Liver (tissue), 9 donors: ENCODE data around the gene SLC25A38. TPM values are rescaled to one million over a fixed set of nuclear protein-coding genes. Genes with fewer than 3 reads are reported as not detected.

ENCODE experiments used
- DNase-seq: peaks from one replicate; pipeline ENCODE4 v3.0.0-alpha.2; 2017; ENCODE audit warnings: low spot score
- H3K27ac ChIP-seq, 2 donors: one replicate each; pipeline ENCODE4 v1.7.0; 2013; ENCODE audit warnings: inconsistent platforms in 2 of 2, low read length in 2 of 2, control low read depth in 1 of 2, low read depth in 1 of 2, mild to moderate bottlenecking in 1 of 2
- H3K27me3 ChIP-seq, 4 donors: one replicate each; pipeline versions ENCODE4 v1.6.1 to v1.7.0; 2013; ENCODE audit warnings: low read length in 3 of 4, inconsistent platforms in 1 of 4, mild to moderate bottlenecking in 1 of 4, moderate library complexity in 1 of 4; ENCODE audit not compliant: control insufficient read depth in 4 of 4, insufficient read depth in 4 of 4
- H3K36me3 ChIP-seq, 4 donors: one replicate each; pipeline versions ENCODE4 v1.6.1 to v1.7.0; 2013; ENCODE audit warnings: low read length in 3 of 4, mild to moderate bottlenecking in 3 of 4, low read depth in 1 of 4, moderate library complexity in 1 of 4; ENCODE audit not compliant: control insufficient read depth in 4 of 4, insufficient read depth in 3 of 4
- H3K4me1 ChIP-seq, 4 donors: one replicate each; pipeline versions ENCODE4 v1.6.1 to v1.7.0; 2013; ENCODE audit warnings: low read length in 3 of 4, mild to moderate bottlenecking in 3 of 4, moderate library complexity in 1 of 4; ENCODE audit not compliant: control insufficient read depth in 4 of 4, insufficient read depth in 4 of 4
- H3K4me3 ChIP-seq, 3 donors: one replicate each; pipeline versions ENCODE4 v1.6.1 to v1.7.0; 2013; ENCODE audit warnings: low read length in 3 of 3, control low read depth in 1 of 3, low read depth in 1 of 3, mild to moderate bottlenecking in 1 of 3
- H3K9ac ChIP-seq, 2 donors: one replicate each; pipeline ENCODE4 v1.7.0; 2013; ENCODE audit warnings: low read length in 2 of 2, mild to moderate bottlenecking in 2 of 2, moderate library complexity in 2 of 2, control low read depth in 1 of 2, low read depth in 1 of 2
- H3K9me3 ChIP-seq, 4 donors: one replicate each; pipeline versions ENCODE4 v1.6.1 to v1.7.0; 2013; ENCODE audit warnings: low read length in 3 of 4; ENCODE audit not compliant: control insufficient read depth in 4 of 4
- EGR1 ChIP-seq, 2 donors: IDR thresholded peaks; 2 replicates each; pipeline ENCODE4 v1.6.1; 2016 to 2018; ENCODE audit warnings: antibody characterized with exemption in 2 of 2, low read depth in 2 of 2
- FOXA1 ChIP-seq: IDR thresholded peaks from 2 replicates; pipeline ENCODE4 v1.6.1; 2016; ENCODE audit warnings: antibody characterized with exemption
- FOXA2 ChIP-seq: IDR thresholded peaks from 2 replicates; pipeline ENCODE4 v1.6.1; 2016; ENCODE audit warnings: antibody characterized with exemption
- GABPA ChIP-seq, 2 donors: IDR thresholded peaks in 1 of 2; conservative IDR thresholded peaks in 1 of 2; 2 replicates each; pipeline ENCODE4 v1.6.1; 2016; ENCODE audit warnings: antibody characterized with exemption in 2 of 2, mild to moderate bottlenecking in 1 of 2, moderate library complexity in 1 of 2
- HNF4A ChIP-seq, 2 donors: conservative IDR thresholded peaks; 2 replicates each; pipeline ENCODE4 v1.6.1; 2016; ENCODE audit warnings: antibody characterized with exemption in 2 of 2, mild to moderate bottlenecking in 2 of 2
- HNF4G ChIP-seq: IDR thresholded peaks from 2 replicates; pipeline ENCODE4 v1.6.1; 2016; ENCODE audit warnings: antibody characterized with exemption
- JUND ChIP-seq, 2 donors: IDR thresholded peaks; 2 replicates each; pipeline ENCODE4 v1.6.1; 2016; ENCODE audit warnings: antibody characterized with exemption in 2 of 2
- NR2F2 ChIP-seq: IDR thresholded peaks from 2 replicates; pipeline ENCODE4 v1.6.1; 2016; ENCODE audit warnings: antibody characterized with exemption
- RAD21 ChIP-seq, 2 donors: IDR thresholded peaks; 2 replicates each; pipeline ENCODE4 v1.6.1; 2016; ENCODE audit warnings: antibody characterized with exemption in 2 of 2, mild to moderate bottlenecking in 2 of 2
- RXRA ChIP-seq, 2 donors: IDR thresholded peaks; 2 replicates each; pipeline ENCODE4 v1.6.1; 2017 to 2018; ENCODE audit warnings: antibody characterized with exemption in 2 of 2, mild to moderate bottlenecking in 1 of 2
- SP1 ChIP-seq: IDR thresholded peaks from 2 replicates; pipeline ENCODE4 v1.6.1; 2018; ENCODE audit warnings: antibody characterized with exemption, mild to moderate bottlenecking
- TAF1 ChIP-seq: conservative IDR thresholded peaks from 2 replicates; pipeline ENCODE4 v1.6.1; 2016; ENCODE audit warnings: antibody characterized with exemption, mild to moderate bottlenecking
- YY1 ChIP-seq: IDR thresholded peaks from 2 replicates; pipeline ENCODE4 v1.6.1; 2016; ENCODE audit warnings: antibody characterized with exemption, mild to moderate bottlenecking
- whole genome bisulfite sequencing: extraction: QIAGEN DNeasy Blood & Tissue Kit; methylation state at CpG from one replicate; pipeline ENCODE4 v1.1.7; 2013; 5-methylcytosine and 5-hydroxymethylcytosine counted together
- polyA plus RNA-seq, 2 donors: library from polyadenylated mRNA; stranded (reverse) in 1 of 2; unstranded in 1 of 2; fragments of 200-250 nt in 1 of 2; fragments of >200 nt in 1 of 2; fragmentation: Nextera tagmentation in 1 of 2; extraction: Ambion mirVana in 1 of 2; gene quantifications; one replicate each; pipeline versions ENCODE4 v1.2.1 to v1.2.3, GENCODE V29; 2013 to 2015
- total RNA-seq, 2 donors: library from RNA; depleted of rRNA; stranded (reverse); fragments of >200 nt; gene quantifications; one replicate each; pipeline ENCODE4 v1.2.3, GENCODE V29; 2014
- TF ChIP-seq, protein P1 (sequence below): IDR thresholded peaks from 2 replicates; pipeline ENCODE4 v1.6.1; 2016; ENCODE audit warnings: antibody characterized with exemption, mild to moderate bottlenecking
- TF ChIP-seq, protein P2 (sequence below): IDR thresholded peaks from 2 replicates; pipeline ENCODE4 v1.6.1; 2016; ENCODE audit warnings: antibody characterized with exemption
- TF ChIP-seq, protein P3 (sequence below): fragments of 150-350 bp; IDR thresholded peaks from 2 replicates; pipeline ENCODE4 v1.5.1; 2017; ENCODE audit warnings: improper control_type of control experiment, low read depth, low read length; ENCODE audit not compliant: missing input control
- TF ChIP-seq, protein P4 (sequence below): IDR thresholded peaks from 2 replicates; pipeline ENCODE4 v1.6.1; 2016; ENCODE audit warnings: antibody characterized with exemption
- TF ChIP-seq, protein P5 (sequence below): IDR thresholded peaks from 2 replicates; pipeline ENCODE4 v1.6.1; 2016; ENCODE audit warnings: antibody characterized with exemption
- donor health status: healthy.
- donor health status: healthy.
- donor health status: healthy.
- donor health status: healthy.
- donor health status: healthy.

The SLC25A38 gene, protein sequence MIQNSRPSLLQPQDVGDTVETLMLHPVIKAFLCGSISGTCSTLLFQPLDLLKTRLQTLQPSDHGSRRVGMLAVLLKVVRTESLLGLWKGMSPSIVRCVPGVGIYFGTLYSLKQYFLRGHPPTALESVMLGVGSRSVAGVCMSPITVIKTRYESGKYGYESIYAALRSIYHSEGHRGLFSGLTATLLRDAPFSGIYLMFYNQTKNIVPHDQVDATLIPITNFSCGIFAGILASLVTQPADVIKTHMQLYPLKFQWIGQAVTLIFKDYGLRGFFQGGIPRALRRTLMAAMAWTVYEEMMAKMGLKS
- total RNA-seq, result 10 to 100 TPM; 19.8 to 44.4 TPM
- polyA plus RNA-seq, result 10 to 100 TPM; 20.3 to 28.3 TPM

DNA sequence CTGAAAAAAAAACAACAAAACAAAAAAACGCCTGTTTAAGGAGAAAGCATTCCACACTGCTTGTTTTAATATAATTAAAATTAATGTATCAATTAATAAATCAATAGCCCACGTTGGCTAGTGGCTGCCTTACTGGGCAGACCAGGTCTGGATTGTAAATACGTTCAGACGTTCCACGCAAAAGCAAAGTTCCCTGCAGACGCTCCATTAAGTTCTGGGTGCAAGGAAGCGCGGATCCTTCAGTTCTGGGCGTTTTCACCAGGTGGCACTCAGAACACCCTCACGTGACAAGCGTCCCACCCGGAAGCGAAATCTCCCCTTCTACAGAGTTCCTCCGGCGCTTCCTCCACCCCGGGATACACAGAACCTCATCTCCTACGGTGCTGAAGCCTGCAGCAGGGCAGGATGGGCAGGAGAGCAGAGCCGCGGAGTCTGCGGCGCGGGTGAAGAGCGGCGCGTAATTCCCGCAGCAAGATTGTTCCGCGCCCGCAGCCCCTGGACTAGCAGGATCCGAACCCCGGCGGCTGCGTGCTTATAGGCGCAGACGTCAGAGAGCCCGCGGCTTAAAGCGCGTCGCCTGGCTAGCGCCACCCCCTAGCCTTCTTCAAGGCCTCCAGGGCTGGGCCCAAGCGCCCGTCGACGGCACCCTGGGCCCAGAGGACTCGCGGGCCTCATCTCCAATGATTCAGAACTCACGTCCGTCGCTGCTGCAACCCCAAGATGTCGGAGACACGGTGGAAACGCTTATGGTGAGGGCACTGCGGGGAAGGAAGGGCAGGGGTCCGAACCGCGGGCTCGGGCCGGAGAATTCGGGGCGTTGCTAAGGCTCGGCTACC is at the start of gene SLC25A38:
Gene SLC25A38, plus strand, starts transcription at position 326 of the 836 bp plus-strand sequence. Its CDS starts 355 bp downstream, at position 681.
- Histone ChIP-seq H3K9me3 (no peaks in the 10 kb centered on the region), H3K4me1 (peaks cover 9 to 44% (median 37%) of the 10 kb centered on the region in 4 donors)
- no peak for TF ChIP-seq FOXA1
- TF ChIP-seq GABPA (IDR thresholded peaks at IDR 0.05 in 1 of 2, conservative IDR thresholded peaks at IDR 0.05 in 1 of 2), result peak; percentile 47 to 86
- TF ChIP-seq SP1, result peak; percentile 9
- no peak for TF ChIP-seq FOXA2
- TF ChIP-seq HNF4A (conservative IDR thresholded peaks at IDR 0.05), result peak in 1 of 2 donors; percentile 19
- peak; percentile 60 for TF ChIP-seq YY1
- TF ChIP-seq, protein P1, sequence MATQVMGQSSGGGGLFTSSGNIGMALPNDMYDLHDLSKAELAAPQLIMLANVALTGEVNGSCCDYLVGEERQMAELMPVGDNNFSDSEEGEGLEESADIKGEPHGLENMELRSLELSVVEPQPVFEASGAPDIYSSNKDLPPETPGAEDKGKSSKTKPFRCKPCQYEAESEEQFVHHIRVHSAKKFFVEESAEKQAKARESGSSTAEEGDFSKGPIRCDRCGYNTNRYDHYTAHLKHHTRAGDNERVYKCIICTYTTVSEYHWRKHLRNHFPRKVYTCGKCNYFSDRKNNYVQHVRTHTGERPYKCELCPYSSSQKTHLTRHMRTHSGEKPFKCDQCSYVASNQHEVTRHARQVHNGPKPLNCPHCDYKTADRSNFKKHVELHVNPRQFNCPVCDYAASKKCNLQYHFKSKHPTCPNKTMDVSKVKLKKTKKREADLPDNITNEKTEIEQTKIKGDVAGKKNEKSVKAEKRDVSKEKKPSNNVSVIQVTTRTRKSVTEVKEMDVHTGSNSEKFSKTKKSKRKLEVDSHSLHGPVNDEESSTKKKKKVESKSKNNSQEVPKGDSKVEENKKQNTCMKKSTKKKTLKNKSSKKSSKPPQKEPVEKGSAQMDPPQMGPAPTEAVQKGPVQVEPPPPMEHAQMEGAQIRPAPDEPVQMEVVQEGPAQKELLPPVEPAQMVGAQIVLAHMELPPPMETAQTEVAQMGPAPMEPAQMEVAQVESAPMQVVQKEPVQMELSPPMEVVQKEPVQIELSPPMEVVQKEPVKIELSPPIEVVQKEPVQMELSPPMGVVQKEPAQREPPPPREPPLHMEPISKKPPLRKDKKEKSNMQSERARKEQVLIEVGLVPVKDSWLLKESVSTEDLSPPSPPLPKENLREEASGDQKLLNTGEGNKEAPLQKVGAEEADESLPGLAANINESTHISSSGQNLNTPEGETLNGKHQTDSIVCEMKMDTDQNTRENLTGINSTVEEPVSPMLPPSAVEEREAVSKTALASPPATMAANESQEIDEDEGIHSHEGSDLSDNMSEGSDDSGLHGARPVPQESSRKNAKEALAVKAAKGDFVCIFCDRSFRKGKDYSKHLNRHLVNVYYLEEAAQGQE, result no peak
- TF ChIP-seq, protein P2, sequence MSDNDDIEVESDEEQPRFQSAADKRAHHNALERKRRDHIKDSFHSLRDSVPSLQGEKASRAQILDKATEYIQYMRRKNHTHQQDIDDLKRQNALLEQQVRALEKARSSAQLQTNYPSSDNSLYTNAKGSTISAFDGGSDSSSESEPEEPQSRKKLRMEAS, result peak; percentile 41
- TF ChIP-seq NR2F2, result no peak
- TF ChIP-seq, protein P3, sequence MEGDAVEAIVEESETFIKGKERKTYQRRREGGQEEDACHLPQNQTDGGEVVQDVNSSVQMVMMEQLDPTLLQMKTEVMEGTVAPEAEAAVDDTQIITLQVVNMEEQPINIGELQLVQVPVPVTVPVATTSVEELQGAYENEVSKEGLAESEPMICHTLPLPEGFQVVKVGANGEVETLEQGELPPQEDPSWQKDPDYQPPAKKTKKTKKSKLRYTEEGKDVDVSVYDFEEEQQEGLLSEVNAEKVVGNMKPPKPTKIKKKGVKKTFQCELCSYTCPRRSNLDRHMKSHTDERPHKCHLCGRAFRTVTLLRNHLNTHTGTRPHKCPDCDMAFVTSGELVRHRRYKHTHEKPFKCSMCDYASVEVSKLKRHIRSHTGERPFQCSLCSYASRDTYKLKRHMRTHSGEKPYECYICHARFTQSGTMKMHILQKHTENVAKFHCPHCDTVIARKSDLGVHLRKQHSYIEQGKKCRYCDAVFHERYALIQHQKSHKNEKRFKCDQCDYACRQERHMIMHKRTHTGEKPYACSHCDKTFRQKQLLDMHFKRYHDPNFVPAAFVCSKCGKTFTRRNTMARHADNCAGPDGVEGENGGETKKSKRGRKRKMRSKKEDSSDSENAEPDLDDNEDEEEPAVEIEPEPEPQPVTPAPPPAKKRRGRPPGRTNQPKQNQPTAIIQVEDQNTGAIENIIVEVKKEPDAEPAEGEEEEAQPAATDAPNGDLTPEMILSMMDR, result peak; percentile 37
- TF ChIP-seq RAD21 (IDR thresholded peaks at IDR 0.05), result peak; percentile 26 to 37
- no peak for TF ChIP-seq EGR1 (IDR thresholded peaks at IDR 0.05; ENCODE audit: low read depth in 2 of 2)
- peak; percentile 10 for TF ChIP-seq TAF1
- peak in 1 of 2 donors; percentile 6 for TF ChIP-seq JUND (IDR thresholded peaks at IDR 0.05)
- no peak for TF ChIP-seq HNF4G
- TF ChIP-seq, protein P4, sequence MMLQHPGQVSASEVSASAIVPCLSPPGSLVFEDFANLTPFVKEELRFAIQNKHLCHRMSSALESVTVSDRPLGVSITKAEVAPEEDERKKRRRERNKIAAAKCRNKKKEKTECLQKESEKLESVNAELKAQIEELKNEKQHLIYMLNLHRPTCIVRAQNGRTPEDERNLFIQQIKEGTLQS, result no peak
- TF ChIP-seq RXRA (IDR thresholded peaks at IDR 0.05), result no peak
- TF ChIP-seq, protein P5, sequence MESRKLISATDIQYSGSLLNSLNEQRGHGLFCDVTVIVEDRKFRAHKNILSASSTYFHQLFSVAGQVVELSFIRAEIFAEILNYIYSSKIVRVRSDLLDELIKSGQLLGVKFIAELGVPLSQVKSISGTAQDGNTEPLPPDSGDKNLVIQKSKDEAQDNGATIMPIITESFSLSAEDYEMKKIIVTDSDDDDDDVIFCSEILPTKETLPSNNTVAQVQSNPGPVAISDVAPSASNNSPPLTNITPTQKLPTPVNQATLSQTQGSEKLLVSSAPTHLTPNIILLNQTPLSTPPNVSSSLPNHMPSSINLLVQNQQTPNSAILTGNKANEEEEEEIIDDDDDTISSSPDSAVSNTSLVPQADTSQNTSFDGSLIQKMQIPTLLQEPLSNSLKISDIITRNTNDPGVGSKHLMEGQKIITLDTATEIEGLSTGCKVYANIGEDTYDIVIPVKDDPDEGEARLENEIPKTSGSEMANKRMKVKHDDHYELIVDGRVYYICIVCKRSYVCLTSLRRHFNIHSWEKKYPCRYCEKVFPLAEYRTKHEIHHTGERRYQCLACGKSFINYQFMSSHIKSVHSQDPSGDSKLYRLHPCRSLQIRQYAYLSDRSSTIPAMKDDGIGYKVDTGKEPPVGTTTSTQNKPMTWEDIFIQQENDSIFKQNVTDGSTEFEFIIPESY, result no peak

More for the DNA sequence above, at the start of gene SLC25A38:
- Histone ChIP-seq H3K27me3 (no peaks in the 10 kb centered on the region), H3K9ac (peak within 1 kb of the TSS; percentile 66 to 85), H3K27ac (peak within 1 kb of the TSS; percentile 87 to 92), H3K36me3 (no peaks in the 10 kb centered on the region), H3K4me3 (peak within 1 kb of the TSS; percentile 78 to 92 (median 82))
- under 1% methylated on average over 62 of the region's 62 CpGs for WGBS
- peak; percentile 77 for DNase-seq
